T-helper 2 cell treated with Interferon-gamma antibody and Interleukin-4, amounts not matched to agents 5 μg/mL and 100 μg/mL, for 36 hours (primary cell): ENCODE results near the gene PLXNA4.

ENCODE experiments used
- DNase-seq: peaks from one replicate; pipeline ENCODE4 v3.0.0; 2021; ENCODE audit warnings: low spot score
- H3K27ac Mint-ChIP-seq: one replicate; pipeline ENCODE4 v1.8.0; 2021; ENCODE audit warnings: mild to moderate bottlenecking, mixed read lengths
- H3K27me3 Mint-ChIP-seq: one replicate; pipeline ENCODE4 v1.8.0; 2021; ENCODE audit warnings: low read depth, mixed read lengths
- H3K36me3 Mint-ChIP-seq: one replicate; pipeline ENCODE4 v1.8.0; 2021; ENCODE audit warnings: low read depth, mixed read lengths
- H3K4me1 Mint-ChIP-seq: one replicate; pipeline ENCODE4 v1.8.0; 2021; ENCODE audit warnings: low read depth, mixed read lengths
- H3K4me3 Mint-ChIP-seq: one replicate; pipeline ENCODE4 v1.8.0; 2022; ENCODE audit warnings: mild to moderate bottlenecking, moderate library complexity, mixed read lengths
- H3K9me3 Mint-ChIP-seq: one replicate; pipeline ENCODE4 v1.8.0; 2021; ENCODE audit warnings: mixed read lengths

PLXNA4 gene

DNA sequence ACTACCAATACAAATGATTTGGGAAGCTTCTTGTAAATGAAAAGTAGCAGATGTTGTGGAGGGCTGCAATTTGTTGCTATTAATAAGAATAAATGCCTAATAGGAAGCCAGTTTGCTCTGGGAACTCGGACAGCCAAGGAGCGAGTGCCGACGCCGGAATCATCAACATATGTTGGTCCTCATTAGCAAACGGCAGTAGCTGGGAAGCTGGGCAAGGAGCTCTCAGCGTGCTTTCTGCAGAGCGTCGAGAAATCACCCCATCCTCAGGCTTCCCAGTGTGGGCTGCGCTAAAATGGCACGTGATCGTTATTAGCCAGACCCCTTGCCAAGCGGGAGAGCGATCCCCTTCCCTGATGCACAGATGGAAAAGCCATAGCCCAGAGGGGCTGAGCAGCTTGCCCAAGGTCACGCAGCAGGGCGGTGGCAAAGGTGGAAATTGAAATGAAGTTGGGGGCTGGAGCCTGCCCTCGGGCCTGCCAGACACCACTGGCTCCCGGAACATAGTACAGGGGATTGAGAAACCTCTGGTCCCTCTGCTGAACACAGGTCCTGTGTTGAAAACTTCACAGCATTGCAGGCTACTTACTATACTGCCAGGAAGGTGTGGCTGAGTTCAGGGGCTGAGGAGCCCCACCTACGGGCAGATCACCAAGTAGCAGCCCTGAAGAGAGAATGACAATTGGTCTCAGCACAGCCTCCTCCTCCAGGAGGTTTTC lies 326.9 kb downstream of the PLXNA4 start:
- no peak overlapping the region for H3K27ac Mint-ChIP-seq
- peaks cover 11% of the 10 kb centered on the region for H3K27me3 Mint-ChIP-seq
- H3K4me1 Mint-ChIP-seq, result no peaks in the 10 kb centered on the region
- peaks cover 4% of the 10 kb centered on the region for H3K9me3 Mint-ChIP-seq
- no peaks in the 10 kb centered on the region for H3K36me3 Mint-ChIP-seq
- no peak overlapping the region for H3K4me3 Mint-ChIP-seq
- DNase-seq, result no peak

DNA sequence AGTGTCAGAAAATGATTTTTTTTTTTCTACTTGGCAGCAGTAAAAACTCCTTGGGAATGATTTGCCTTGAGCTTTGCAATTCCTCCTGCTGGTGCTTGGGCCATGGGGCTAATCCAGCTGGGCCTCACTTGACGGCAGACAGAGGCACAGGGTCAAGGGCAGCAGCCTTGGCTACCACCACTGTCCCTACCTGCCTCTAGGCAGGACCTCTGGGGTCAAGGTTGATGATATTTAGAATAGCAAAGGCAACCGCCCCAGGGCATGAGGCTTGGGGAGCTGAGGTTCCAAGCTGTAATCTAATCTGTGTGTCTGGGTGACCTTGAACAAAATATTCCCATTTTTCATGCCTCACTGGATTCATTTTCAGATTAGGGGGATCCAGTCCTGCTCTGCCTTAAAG lies 327.4 kb downstream of the PLXNA4 start:
- H3K36me3 Mint-ChIP-seq, result no peaks in the 10 kb centered on the region
- H3K27ac Mint-ChIP-seq, result no peak overlapping the region
- H3K4me3 Mint-ChIP-seq, result no peak overlapping the region
- no peaks in the 10 kb centered on the region for H3K4me1 Mint-ChIP-seq
- peaks cover 4% of the 10 kb centered on the region for H3K9me3 Mint-ChIP-seq
- DNase-seq, result no peak
- H3K27me3 Mint-ChIP-seq, result peaks cover 11% of the 10 kb centered on the region

DNA sequence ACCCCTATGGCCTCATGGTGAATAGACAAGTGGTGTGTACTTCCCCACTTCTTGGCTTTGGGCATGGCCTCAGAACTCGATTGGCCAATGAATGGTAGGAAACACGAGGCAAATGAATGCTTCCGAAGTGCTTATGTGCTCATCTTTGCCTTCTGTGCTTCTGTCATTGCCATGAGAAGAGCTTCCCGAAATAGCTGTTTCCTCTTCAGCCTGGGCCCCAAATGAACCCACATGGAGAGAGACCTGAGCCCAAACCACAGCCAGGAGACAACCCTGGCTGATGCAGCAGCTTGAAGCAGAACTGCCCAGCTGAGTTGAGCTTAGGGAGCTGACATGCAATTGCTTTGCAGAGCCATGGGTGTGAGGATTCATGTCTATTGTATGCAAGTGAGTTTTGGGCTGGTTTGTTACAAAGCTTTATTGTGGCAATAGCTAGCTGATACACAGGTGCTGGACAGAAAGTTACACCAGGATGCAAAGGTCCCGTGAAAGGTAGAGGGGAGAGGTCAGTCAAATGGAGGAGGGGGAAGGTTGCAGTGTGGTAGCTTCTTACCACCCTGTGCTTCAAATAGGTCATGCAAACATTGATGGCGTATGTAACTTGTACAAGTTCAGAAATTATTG lies 328.2 kb downstream of the PLXNA4 start:
- H3K36me3 Mint-ChIP-seq, result no peaks in the 10 kb centered on the region
- no peaks in the 10 kb centered on the region for H3K4me1 Mint-ChIP-seq
- no peak overlapping the region for H3K27ac Mint-ChIP-seq
- H3K9me3 Mint-ChIP-seq, result peaks cover 4% of the 10 kb centered on the region
- H3K27me3 Mint-ChIP-seq, result peaks cover 11% of the 10 kb centered on the region
- DNase-seq, result no peak
- no peak overlapping the region for H3K4me3 Mint-ChIP-seq

DNA sequence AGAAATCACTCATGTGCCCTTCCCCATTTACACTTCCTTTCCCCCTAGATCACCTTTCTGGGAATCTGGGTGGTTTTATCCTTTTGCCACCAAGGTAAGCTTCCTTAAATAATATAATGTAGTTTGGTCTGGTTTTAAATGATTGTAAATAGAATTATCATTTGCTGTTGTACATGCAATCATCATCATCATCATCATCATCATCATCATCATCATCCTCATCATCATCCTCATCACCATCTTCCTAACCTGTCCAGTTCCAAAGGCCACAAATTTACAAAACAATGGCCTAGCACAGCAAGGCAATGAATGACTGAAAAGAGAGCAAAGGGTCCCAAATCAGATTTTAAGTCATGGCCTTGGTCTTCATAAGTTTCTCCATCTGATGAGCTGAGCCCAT lies 329.7 kb downstream of the PLXNA4 start:
- no peaks in the 10 kb centered on the region for H3K36me3 Mint-ChIP-seq
- H3K27me3 Mint-ChIP-seq, result peaks cover 11% of the 10 kb centered on the region
- no peak for DNase-seq
- no peaks in the 10 kb centered on the region for H3K4me1 Mint-ChIP-seq
- H3K4me3 Mint-ChIP-seq, result no peak overlapping the region
- H3K9me3 Mint-ChIP-seq, result peaks cover 4% of the 10 kb centered on the region
- H3K27ac Mint-ChIP-seq, result no peak overlapping the region

DNA sequence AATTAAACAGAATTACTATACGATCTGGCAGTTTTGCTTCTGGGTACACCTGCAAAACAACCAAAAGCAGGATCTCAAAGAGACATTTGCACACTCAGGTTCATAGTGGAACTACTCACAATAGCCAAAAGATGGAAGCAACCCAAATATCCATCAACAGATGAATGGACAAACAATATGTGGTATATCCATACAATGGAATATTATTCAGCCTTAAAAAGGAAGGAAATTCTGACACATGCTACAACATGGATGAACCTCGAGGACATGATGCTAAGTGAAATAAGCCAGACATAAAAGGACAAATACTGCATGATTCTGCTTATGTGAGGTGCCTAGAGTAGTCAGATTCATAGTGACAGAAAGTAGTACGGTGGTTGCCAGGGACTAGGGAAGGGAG lies 330.7 kb downstream of the PLXNA4 start:
- no peak overlapping the region for H3K4me3 Mint-ChIP-seq
- no peak overlapping the region for H3K27ac Mint-ChIP-seq
- no peaks in the 10 kb centered on the region for H3K36me3 Mint-ChIP-seq
- peaks cover 4% of the 10 kb centered on the region for H3K9me3 Mint-ChIP-seq
- peaks cover 7% of the 10 kb centered on the region for H3K27me3 Mint-ChIP-seq
- no peaks in the 10 kb centered on the region for H3K4me1 Mint-ChIP-seq
- no peak for DNase-seq

DNA sequence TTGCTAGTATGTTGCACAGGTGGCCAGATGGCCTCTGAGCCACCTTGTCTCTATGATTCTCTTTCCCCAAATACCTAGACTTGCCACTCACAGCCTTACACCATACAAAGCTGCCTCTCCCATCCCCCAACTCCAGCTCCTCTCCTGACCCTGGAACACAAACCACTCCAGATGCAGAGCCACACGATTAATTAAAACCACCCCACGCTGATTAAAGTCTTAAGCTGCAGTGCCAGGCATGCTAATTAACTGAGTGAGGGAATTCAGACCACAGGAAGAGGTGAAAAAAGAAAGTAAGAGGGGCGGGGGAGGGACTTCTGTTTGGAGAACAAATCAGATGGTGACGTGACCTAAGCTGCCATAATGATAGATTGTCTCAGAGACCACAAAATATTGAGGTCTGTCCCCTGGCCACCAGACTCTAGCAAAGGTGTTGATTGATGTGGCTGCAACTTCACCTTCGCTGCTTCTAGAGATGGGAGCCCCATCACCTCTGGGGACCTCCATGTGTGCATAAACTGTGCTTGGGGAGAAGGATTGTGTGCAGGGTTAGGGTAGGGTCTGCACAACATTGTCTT lies 331.3 kb downstream of the PLXNA4 start:
- H3K27ac Mint-ChIP-seq, result no peak overlapping the region
- H3K36me3 Mint-ChIP-seq, result no peaks in the 10 kb centered on the region
- no peak for DNase-seq
- no peak overlapping the region for H3K4me3 Mint-ChIP-seq
- peaks cover 2% of the 10 kb centered on the region for H3K27me3 Mint-ChIP-seq
- H3K4me1 Mint-ChIP-seq, result no peaks in the 10 kb centered on the region
- H3K9me3 Mint-ChIP-seq, result peaks cover 4% of the 10 kb centered on the region

DNA sequence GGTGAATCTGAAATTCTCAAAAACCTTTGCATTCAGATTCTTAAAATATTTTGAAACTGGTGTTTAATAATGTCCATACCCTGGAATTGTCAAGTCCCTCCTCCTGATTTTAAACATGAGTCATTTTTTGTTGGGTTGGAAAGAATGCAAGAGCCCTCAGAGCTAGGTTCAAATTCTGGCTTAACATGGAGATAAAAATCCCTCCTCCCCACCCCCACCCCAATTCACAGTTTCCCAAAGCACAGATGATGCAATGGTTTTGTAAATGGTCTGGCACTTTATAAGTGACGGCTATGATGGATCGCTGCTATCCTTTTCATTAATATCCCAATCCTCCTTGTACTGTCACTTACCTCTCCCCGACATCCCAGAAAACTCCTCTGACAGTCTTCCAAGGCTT lies 332.8 kb downstream of the PLXNA4 start:
- no peak for DNase-seq
- no peaks in the 10 kb centered on the region for H3K36me3 Mint-ChIP-seq
- peaks cover 4% of the 10 kb centered on the region for H3K9me3 Mint-ChIP-seq
- H3K4me3 Mint-ChIP-seq, result no peak overlapping the region
- H3K27ac Mint-ChIP-seq, result no peak overlapping the region
- no peaks in the 10 kb centered on the region for H3K27me3 Mint-ChIP-seq
- H3K4me1 Mint-ChIP-seq, result no peaks in the 10 kb centered on the region

DNA sequence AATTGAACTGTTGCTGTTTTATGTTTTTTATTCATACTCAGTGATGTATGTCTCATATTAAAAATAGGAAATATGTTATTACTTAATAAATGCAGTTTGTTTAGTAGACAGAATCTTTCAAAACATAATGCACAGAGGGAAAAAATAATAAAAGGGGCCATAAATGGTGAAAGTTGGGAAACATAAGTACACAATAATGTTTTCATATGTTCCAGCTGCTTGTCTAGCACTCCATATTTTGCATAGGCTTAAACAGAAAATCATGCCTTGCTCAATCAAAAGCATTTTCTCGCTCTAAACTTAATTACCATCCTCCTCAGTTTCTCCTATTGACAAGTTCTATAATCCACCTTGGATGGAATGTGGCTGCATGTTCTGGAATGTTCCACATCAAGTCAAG lies 333.2 kb downstream of the PLXNA4 start:
- no peak overlapping the region for H3K4me3 Mint-ChIP-seq
- no peaks in the 10 kb centered on the region for H3K36me3 Mint-ChIP-seq
- DNase-seq, result no peak
- no peaks in the 10 kb centered on the region for H3K27me3 Mint-ChIP-seq
- H3K9me3 Mint-ChIP-seq, result peaks cover 4% of the 10 kb centered on the region
- H3K27ac Mint-ChIP-seq, result no peak overlapping the region
- no peaks in the 10 kb centered on the region for H3K4me1 Mint-ChIP-seq

DNA sequence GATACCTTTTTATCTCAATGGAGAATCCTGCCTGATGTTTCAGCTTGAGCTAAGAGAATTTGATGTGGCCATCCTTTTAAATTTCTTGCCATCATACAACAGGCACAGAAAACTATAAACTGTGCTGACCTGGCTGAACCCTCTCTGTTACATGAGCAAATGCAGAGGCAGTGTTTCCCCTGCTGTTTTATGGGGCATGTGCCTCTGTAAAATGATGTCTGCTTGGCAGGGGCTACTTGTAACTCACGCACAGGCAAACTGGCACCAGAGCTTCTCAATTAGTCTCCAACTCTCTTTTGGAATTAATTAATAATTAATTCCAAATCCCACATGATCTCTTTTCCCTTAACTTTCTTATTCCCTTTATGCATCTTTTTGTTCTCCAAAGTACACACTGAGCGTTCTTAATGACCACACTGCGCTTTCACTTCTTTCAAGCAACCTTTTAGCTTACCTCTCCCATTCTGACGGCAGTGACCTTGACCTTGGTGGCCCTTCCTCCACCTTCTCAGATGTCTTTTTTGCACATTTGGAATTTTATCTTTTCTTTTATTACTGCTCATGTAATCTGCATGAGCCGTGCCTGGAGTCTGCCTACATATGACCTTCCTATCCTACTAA lies 334.0 kb downstream of the PLXNA4 start:
- no peak for DNase-seq
- no peaks in the 10 kb centered on the region for H3K36me3 Mint-ChIP-seq
- H3K27ac Mint-ChIP-seq, result no peak overlapping the region
- H3K4me1 Mint-ChIP-seq, result no peaks in the 10 kb centered on the region
- H3K4me3 Mint-ChIP-seq, result no peak overlapping the region
- peaks cover 4% of the 10 kb centered on the region for H3K9me3 Mint-ChIP-seq
- no peaks in the 10 kb centered on the region for H3K27me3 Mint-ChIP-seq

DNA sequence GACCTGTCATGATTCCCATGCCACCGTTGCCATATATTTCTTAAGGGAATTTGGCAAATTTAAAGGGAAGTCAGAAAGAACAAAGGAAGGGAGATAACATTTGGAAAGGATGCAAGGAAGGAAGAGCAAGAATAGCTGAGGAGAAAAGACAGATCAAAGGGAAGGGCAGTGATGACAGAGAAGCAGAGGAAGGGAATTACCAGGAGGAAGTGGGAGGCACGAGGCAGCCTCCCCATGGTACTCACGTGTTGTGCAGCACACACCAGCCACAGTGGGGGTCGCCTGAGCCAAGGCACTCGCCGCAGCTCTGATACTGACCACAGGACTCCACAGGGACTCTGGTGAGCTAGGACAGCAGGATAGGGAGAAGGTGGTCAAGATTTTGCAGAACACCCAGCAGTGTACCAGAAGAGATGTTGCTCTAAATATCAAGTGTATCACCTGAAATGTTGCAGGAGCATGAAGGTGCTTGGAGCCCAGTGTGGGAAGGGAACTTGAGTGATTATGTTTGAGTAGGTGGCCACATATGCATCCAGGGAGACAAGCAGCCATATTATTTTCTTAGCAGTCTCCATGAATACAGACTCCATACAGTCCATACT lies 335.3 kb downstream of the PLXNA4 start:
- DNase-seq, result no peak
- Mint-ChIP-seq H3K9me3 (peaks cover 4% of the 10 kb centered on the region), H3K4me1 (no peaks in the 10 kb centered on the region), H3K27ac (no peak overlapping the region), H3K36me3 (no peaks in the 10 kb centered on the region), H3K4me3 (no peak overlapping the region), H3K27me3 (peaks cover 2% of the 10 kb centered on the region)

DNA sequence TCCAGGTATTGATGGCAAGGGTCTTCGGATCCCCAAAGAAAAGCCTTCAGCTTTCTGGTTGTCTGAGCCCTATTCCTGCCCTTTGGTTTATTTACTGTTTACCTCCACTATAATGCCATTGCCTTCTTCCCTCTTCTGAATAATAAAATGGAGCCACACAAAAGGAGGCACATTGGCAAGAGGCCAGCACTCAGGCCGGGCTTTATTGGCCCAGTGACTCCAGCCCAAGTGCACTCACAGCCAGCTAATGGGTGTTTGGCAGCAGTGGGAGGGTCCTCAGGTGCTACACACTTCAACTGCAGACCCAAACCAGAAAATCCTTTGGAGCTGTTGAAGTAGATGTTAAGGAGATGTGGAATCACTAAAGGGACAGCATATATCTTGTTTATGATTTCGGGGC lies 336.0 kb downstream of the PLXNA4 start:
- Mint-ChIP-seq H3K27me3 (peaks cover 2% of the 10 kb centered on the region), H3K27ac (no peak overlapping the region), H3K36me3 (no peaks in the 10 kb centered on the region), H3K9me3 (no peaks in the 10 kb centered on the region), H3K4me1 (no peaks in the 10 kb centered on the region), H3K4me3 (no peak overlapping the region)
- DNase-seq, result no peak

DNA sequence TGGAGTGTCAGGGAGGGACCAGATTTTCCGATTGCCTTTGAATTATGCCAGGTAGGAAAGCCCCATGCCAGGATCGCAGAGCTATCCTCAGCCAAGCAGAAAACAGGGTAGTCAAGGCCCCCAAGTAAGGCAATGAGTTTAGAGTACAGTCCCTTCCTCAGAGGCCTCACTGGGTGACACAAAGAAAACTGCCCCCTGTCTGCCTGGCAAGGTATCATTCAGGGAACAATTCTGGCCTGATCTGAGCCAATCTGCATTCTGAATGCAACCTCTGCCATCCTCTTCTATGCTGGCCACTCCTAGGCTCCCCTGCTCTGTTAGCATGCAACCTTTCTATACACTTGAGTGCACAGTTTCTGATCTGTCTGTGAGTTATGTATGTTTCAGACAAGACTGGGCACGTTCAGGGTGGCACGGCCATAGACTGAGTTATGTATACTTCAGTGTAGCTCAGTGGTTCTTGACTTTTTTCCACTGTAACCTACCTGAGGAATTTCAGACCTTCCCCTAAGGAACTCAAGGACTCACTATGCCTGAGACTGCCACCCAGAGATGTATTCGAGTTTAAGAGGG lies 336.8 kb downstream of the PLXNA4 start:
- Mint-ChIP-seq H3K9me3 (no peaks in the 10 kb centered on the region), H3K27ac (no peak overlapping the region), H3K27me3 (peaks cover 2% of the 10 kb centered on the region), H3K4me3 (no peak overlapping the region), H3K4me1 (no peaks in the 10 kb centered on the region), H3K36me3 (no peaks in the 10 kb centered on the region)
- DNase-seq, result no peak

DNA sequence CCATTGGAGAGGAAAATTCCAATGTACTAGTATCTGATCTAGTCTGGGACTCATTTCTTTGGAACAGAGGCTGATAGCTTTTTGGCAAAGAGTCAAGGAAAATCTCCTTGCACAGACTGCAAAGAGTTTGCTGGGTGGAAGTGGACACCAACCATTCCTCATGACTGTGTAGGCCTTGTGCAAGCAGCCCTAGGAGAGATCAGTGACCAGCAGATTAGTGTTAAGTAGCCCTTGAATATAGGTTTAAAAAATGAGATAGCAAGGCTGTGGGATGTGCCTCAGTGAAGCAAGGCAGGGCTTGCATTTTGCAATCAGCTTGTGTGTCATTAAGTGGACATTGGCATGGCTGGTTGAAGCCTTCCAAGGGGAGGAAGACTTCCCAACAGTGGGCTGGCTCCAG lies 341.6 kb downstream of the PLXNA4 start:
- H3K27ac Mint-ChIP-seq, result no peak overlapping the region
- no peaks in the 10 kb centered on the region for H3K4me1 Mint-ChIP-seq
- H3K27me3 Mint-ChIP-seq, result peaks cover 2% of the 10 kb centered on the region
- no peaks in the 10 kb centered on the region for H3K36me3 Mint-ChIP-seq
- no peaks in the 10 kb centered on the region for H3K9me3 Mint-ChIP-seq
- H3K4me3 Mint-ChIP-seq, result no peak overlapping the region
- no peak for DNase-seq

DNA sequence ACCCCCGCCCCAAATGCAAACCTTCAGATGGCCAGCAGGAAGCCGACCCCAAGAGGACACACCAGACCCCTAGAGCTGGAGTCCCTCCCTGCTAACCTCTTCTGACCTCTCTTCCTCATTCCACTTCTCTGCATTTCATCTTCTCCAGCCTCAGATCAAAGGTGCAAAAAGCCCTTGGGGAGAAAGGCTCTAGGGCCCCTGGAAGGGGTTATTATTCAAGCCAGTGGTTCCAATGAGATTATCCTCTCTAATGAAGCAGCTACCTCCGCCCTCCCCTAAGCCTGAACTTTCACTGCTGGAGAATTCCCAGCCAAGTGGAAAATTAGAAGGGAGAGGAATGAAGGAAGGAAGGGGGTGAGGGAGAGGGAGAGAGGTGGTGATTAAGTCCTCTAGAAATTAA lies 343.9 kb downstream of the PLXNA4 start:
- H3K4me1 Mint-ChIP-seq, result no peaks in the 10 kb centered on the region
- H3K27ac Mint-ChIP-seq, result no peak overlapping the region
- H3K9me3 Mint-ChIP-seq, result no peaks in the 10 kb centered on the region
- DNase-seq, result no peak
- no peaks in the 10 kb centered on the region for H3K36me3 Mint-ChIP-seq
- peaks cover 2% of the 10 kb centered on the region for H3K27me3 Mint-ChIP-seq
- no peak overlapping the region for H3K4me3 Mint-ChIP-seq
